Hepatocyte (in vitro differentiated cells): Measurements from ENCODE around the gene MOK.

Experiments
- EZH2 ChIP-seq: fragments of 200-600 bp; sonication (generic); IDR thresholded peaks from 2 replicates; pipeline ENCODE4 v1.6.1; 2016; ENCODE audit warnings: antibody characterized with exemption, mild to moderate bottlenecking, borderline replicate concordance
- EZH2phosphoT487 ChIP-seq: fragments of 200-600 bp; sonication (generic); IDR thresholded peaks from one replicate; pipeline ENCODE4 v1.6.1; 2018; ENCODE audit warnings: antibody characterized with exemption, mild to moderate bottlenecking, low read depth, moderate library complexity; ENCODE audit not compliant: unreplicated experiment, severe bottlenecking
- TF ChIP-seq, protein P1 (sequence below): fragments of 200-600 bp; sonication (generic); IDR thresholded peaks from 2 replicates; pipeline ENCODE4 v1.5.1; 2016; ENCODE audit warnings: antibody characterized with exemption, mild to moderate bottlenecking; ENCODE audit not compliant: poor library complexity

DNA sequence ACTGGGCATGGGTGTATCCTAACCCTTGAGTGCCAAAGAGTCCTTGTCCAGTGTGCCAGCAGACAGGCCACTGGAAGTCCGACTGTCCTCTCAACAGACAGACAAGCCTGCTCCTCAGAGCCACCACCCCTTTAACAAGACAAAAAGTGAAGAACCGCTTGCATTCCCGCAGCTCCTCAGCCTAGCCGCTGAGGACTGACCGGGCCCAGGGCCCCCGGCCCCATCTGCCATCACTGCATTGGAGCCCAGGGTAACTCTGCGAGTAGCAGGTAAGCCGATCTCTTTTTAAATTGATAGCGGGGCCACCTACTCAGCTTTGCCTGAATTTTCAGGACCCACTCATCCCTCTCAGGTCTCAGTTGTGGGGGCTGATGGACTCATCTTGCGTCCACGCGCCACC is 68.9 kb downstream of the MOK start:
- TF ChIP-seq, protein P1, sequence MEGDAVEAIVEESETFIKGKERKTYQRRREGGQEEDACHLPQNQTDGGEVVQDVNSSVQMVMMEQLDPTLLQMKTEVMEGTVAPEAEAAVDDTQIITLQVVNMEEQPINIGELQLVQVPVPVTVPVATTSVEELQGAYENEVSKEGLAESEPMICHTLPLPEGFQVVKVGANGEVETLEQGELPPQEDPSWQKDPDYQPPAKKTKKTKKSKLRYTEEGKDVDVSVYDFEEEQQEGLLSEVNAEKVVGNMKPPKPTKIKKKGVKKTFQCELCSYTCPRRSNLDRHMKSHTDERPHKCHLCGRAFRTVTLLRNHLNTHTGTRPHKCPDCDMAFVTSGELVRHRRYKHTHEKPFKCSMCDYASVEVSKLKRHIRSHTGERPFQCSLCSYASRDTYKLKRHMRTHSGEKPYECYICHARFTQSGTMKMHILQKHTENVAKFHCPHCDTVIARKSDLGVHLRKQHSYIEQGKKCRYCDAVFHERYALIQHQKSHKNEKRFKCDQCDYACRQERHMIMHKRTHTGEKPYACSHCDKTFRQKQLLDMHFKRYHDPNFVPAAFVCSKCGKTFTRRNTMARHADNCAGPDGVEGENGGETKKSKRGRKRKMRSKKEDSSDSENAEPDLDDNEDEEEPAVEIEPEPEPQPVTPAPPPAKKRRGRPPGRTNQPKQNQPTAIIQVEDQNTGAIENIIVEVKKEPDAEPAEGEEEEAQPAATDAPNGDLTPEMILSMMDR = no peak
- TF ChIP-seq EZH2phosphoT487 = no peak
- TF ChIP-seq EZH2 = no peak
